Measurements from ENCODE around the gene ACSBG1.

The ACSBG1 gene

GRCh38 chr15:78127882-78128281 is 106.5 kb downstream of the ACSBG1 start:
- DNase-seq = no peak

GRCh38 chr15:78125267-78125666 is 109.1 kb downstream of the ACSBG1 start:
- no peak for DNase-seq

DNA sequence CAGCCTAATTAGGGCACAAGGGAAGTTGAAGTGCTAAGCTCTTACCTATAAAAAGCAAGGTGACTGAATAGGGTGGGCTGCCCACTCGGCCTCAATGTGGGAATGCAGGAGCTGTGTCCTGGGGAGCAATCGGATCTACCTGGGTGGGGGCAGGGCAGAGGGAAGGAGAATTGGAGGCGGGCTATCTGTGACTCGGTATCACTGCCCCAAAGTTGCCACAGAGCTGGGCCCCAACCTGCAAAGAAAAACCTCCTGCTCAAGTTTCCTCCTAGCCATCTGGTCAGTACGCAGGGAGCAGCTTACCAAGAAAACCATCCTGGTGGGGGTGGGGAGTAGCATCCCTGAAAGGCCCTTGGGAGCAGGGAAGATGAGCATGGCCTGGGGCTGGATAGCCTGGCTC is 113.8 kb downstream of the ACSBG1 start:
- DNase-seq = no peak
